ENCODE results near the gene DUS1L.
A peak's percentile ranks its signal among the peaks of the same experiment; 100 is the strongest.

The DUS1L gene

GRCh38 chr17:82055023-82055964 is 10.3 kb downstream of the DUS1L start:
- DNase-seq: no peak

- DNase-seq: no peak
These were observed 11.1 kb downstream of the DUS1L start for GRCh38 chr17:82054351-82055022.

- no peak for DNase-seq
These were observed 11.9 kb downstream of the DUS1L start for GRCh38 chr17:82053556-82054263.

GRCh38 chr17:82053130-82053529 is 12.5 kb downstream of the DUS1L start:
- DNase-seq: no peak

GRCh38 chr17:82052638-82053059 is 13.0 kb downstream of the DUS1L start:
- no peak for DNase-seq

GRCh38 chr17:82051776-82052637 is 13.6 kb downstream of the DUS1L start, which contains the start of the genes GPS1 and RFNG:
TSS of gene GPS1 (plus strand) at chr17:82051898. CDS start at chr17:82051932, 34 bp downstream.
TSS of gene RFNG (minus strand) at chr17:82051811. CDS start at chr17:82051766, 45 bp downstream.
- peak; percentile 23 for DNase-seq

- no peak for DNase-seq
These were observed 14.6 kb downstream of the DUS1L start for GRCh38 chr17:82050761-82051641.

- DNase-seq: no peak
These were observed 15.3 kb downstream of the DUS1L start for GRCh38 chr17:82050152-82050760.

- DNase-seq: no peak
These were observed 16.1 kb downstream of the DUS1L start for GRCh38 chr17:82049521-82049971.

GRCh38 chr17:82049106-82049505 is 16.5 kb downstream of the DUS1L start:
- DNase-seq: no peak

GRCh38 chr17:82048571-82048971 is 17.0 kb downstream of the DUS1L start:
- no peak for DNase-seq

- no peak for DNase-seq
These were observed 17.6 kb downstream of the DUS1L start for GRCh38 chr17:82047914-82048570.

GRCh38 chr17:82047379-82047778 is 18.2 kb downstream of the DUS1L start:
- no peak for DNase-seq

- no peak for DNase-seq
These were observed 18.7 kb downstream of the DUS1L start for GRCh38 chr17:82046903-82047302.

- no peak for DNase-seq
These were observed 19.6 kb downstream of the DUS1L start for GRCh38 chr17:82045936-82046484.

- DNase-seq: no peak
These were observed 22.1 kb downstream of the DUS1L start for GRCh38 chr17:82043507-82043906.

- no peak for DNase-seq
These were observed 23.0 kb downstream of the DUS1L start for GRCh38 chr17:82042649-82043048.

GRCh38 chr17:82041144-82041814 is 24.3 kb downstream of the DUS1L start:
- DNase-seq: no peak

GRCh38 chr17:82039695-82040299 is 25.8 kb downstream of the DUS1L start:
- DNase-seq: no peak

All from NCI-H2029 (cell line).